ENCODE results near the gene BPIFA1. TPM values are rescaled to one million over a fixed set of nuclear protein-coding genes. Genes with fewer than 3 reads are reported as not detected.

The BPIFA1 gene
- polyA plus RNA-seq (ENCODE audit: insufficient read length in 4 of 4), result not detected

GRCh38 chr20:33235696-33236095 is at the start of gene BPIFA1:
Gene BPIFA1 (plus strand): TSS chr20:33235996. CDS start chr20:33237712, 1,716 bp downstream.
- DNase-seq (ENCODE audit: low read depth in 4 of 4, low spot score in 2 of 4), result no peak

DNA sequence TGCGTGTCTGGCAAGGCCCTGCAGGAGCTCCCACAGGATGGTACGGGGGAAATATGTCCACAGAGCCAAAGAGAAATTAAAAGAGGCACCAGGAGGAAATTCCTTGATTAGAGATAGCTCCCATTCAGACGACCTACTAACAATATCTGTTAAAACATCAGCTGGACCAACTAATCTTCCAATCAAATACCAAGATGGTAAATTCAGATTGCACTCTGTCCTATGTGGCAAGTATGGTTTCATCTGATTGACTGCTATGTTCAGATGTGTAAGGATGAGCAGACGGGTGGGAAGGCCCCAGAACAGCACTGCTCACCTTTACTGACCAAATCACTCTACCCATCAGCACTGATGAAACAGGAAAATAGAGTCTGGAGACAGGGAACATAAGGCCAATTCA is 48.3 kb upstream of the BPIFA1 start:
- no peak for DNase-seq (ENCODE audit: low read depth in 4 of 4, low spot score in 2 of 4)

GRCh38 chr20:33188421-33188820 is 47.4 kb upstream of the BPIFA1 start:
- no peak for DNase-seq (ENCODE audit: low read depth in 4 of 4, low spot score in 2 of 4)

DNA sequence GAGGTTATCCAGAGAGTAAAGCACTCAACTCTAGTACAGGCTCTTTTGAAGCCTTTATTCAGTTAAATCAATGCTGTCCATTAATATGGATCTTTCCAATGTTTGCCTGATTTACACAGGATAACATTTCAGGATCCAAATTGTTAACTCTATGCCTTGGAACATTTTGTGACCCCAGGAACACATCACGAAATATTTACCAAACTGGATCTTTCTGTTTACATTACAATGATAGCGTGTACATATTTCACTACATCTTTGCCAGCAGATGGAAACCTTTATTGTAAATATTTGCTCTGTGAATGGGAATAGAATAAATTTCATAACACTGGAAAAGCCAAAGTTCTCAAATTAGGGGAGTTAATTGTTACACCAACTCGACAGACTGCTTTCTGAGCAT is 44.3 kb upstream of the BPIFA1 start:
- DNase-seq (ENCODE audit: low read depth in 4 of 4, low spot score in 2 of 4), result no peak

GRCh38 chr20:33191955-33192354 is 43.8 kb upstream of the BPIFA1 start:
- DNase-seq (ENCODE audit: low read depth in 4 of 4, low spot score in 2 of 4), result no peak

DNA sequence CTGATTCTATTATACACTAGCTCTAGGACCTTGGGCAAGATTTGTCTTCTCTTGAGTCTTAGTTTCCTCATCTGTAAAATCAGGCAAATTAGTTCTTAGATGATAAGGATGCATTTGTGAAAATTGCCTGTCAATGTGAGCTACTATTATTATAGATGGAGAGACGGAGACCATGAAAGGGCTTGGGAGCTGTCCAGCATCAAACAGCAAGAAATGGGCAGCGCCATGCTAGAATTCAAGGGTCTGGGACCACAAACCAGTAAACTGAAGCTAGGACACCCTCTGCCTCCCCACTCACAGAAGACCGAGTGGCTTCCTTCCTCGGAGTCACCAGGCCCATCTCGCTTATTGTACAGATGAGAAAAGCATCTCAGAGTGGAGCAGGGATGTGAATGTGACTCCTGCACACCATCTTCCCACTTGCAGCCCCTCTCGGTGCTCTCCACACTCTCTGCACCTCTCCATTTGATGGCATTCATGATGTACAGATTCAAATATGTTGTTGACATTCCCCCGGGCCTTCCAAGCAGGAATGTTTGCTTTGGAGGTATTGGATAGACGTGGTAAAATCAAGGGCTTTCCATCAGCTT is 42.8 kb upstream of the BPIFA1 start:
- DNase-seq (ENCODE audit: low read depth in 4 of 4, low spot score in 2 of 4), result peak in 2 of 4 donors; percentile 2 to 12

DNA sequence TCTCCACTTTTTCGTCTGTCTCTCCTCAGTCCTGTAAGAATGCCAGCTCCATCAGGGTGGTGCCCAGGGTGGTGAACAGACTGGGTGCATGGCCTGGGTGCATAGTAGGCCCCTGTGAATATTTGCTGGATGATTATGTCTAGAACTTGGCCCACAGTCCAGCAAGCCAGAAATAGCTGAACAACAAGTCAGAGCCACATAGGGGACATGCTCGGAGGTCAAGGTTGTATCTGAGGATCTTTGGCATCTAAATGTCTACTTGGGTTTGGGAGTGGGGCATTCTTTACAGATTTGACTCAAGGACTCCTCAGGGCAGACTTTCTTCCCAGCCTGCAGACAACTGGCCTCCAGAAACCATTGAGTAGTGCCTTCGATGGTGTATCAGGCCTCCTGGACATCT is 36.8 kb upstream of the BPIFA1 start:
- no peak for DNase-seq (ENCODE audit: low read depth in 4 of 4, low spot score in 2 of 4)

DNA sequence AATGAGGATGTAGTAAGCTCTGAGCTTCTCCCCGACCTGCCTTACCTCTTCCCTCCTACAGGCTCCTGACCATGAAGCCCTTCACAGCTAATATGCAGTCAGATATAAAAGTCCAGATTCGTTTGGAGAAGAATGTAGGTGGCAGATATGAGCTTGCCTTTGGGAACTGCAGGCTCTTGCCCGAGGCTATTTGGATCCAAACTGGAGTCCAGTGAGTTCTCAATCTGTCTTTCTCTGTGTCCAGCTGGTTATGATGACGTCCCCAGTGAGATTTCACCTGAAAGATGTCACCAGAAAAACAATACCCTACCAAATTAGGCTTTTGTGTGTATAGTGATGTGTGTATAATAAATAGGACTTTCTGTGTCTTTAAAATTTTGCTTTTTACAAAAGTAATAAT is 33.3 kb upstream of the BPIFA1 start:
- no peak for DNase-seq (ENCODE audit: low read depth in 4 of 4, low spot score in 2 of 4)

- DNase-seq (ENCODE audit: low read depth in 4 of 4, low spot score in 2 of 4), result no peak
These were observed 32.4 kb upstream of the BPIFA1 start for GRCh38 chr20:33203444-33203843.

- peak; percentile 39 to 75 (median 61) for DNase-seq (ENCODE audit: low read depth in 4 of 4, low spot score in 2 of 4)
These were observed 26.0 kb upstream of the BPIFA1 start for GRCh38 chr20:33209789-33210188.

DNA sequence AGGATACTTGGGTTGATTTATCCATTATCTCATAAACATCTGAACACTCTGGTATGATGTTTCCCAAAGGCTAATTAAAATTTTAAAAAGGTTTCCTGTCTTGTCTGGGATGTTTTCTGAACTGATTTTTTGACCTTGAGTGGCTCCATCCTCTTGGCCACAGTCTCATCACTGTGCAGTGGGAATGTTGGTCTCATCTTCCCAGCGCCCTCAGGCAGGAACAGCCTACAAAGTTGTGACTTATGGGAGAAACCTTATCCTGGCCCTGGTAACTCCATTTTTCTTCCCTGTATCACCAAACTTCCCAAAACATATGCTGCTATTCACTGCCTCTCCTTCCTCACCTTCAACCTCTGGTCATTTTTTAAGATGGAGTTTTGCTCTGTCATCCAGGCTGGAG is 25.4 kb upstream of the BPIFA1 start:
- no peak for DNase-seq (ENCODE audit: low read depth in 4 of 4, low spot score in 2 of 4)

DNA sequence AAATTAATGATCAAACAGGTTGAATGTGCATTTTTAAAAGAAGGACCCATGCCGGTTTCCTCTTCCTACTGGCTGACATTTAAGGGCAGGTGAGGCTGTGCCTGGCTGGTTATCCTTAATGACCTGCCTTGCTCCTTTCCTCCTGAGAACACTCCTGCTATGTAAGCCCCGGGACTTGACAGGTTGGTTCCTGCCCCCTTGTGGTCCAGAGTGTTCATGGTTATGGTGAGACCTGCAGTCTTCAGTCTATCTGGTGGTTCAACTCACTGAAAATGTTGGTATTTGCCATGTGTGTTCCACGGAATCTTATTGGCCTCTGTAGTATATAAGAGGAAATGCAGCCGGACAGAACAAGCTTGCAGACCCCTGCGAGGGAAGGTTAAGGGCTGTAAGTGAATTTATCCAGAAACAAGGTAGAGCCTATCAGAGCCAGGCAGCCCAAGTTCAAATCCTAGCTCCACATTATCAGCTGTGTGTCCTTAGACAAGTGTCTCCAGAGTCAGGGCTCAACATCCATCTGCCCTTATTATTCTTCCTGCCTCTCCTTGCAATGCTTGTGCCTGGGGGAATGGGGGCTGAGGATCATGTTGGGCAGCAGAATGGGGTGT is 23.9 kb upstream of the BPIFA1 start:
- peak in 3 of 4 donors; percentile 5 to 39 (median 11) for DNase-seq (ENCODE audit: low read depth in 4 of 4, low spot score in 2 of 4)

- DNase-seq (ENCODE audit: low read depth in 4 of 4, low spot score in 2 of 4), result no peak
These were observed 18.7 kb upstream of the BPIFA1 start, which contains the start of gene BPIFA3 for GRCh38 chr20:33217052-33217451. Gene BPIFA3 (plus strand): TSS chr20:33217352. CDS start chr20:33217537, 185 bp downstream.

GRCh38 chr20:33224399-33224798 is 11.4 kb upstream of the BPIFA1 start:
- DNase-seq (ENCODE audit: low read depth in 4 of 4, low spot score in 2 of 4), result no peak

GRCh38 chr20:33229843-33230242 is 6.0 kb upstream of the BPIFA1 start:
- DNase-seq (ENCODE audit: low read depth in 4 of 4, low spot score in 2 of 4), result no peak

DNA sequence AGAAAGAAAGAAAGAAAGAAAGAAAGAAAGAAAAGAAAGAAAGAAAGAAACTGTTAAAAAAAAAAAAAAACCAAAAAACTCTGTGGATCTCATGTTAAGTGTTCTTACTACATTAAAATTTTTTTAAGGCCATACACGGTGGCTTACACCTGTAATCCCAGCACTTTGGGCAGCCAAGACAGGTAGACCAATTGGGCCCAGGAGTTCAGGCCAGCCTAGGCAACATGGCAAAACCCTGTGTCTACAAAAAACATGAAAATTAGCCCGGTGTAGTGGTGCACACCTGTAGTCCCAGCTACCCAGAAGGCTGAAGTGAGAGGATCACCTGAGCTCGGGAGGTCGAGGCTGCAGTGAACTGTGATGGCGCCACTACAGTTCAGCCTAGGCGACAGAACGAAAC is 4.6 kb upstream of the BPIFA1 start:
- DNase-seq (ENCODE audit: low read depth in 4 of 4, low spot score in 2 of 4), result no peak

DNA sequence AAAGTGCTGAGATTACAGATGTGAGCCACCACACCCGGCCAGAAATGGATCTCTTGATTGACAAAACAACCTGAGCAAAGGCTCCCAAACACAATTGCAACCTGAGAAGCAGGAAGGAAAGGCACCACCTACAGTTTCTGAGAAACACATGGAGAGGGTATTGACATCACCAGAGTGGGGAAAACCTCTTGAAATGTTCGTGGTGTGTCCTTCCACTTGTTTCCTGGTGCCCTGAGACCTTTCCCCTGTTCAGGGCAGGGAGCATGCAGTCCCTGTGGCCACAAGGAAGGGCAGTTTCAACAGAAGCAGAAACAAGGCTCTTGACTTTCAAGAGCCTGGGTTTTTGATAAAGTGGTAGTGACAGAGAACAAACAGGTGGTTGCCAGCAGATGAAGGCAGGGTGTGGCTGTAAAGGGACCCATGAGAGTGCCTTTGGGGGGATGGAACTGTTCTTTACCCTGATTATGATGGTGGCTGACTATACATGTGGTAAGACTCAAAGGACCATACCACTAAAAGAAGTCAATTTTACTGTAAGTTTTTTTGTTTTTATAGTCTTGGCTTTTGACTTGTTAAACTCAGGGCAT is 3.2 kb upstream of the BPIFA1 start:
- no peak for DNase-seq (ENCODE audit: low read depth in 4 of 4, low spot score in 2 of 4)

GRCh38 chr20:33233129-33233774 is 2.5 kb upstream of the BPIFA1 start:
- no peak for DNase-seq (ENCODE audit: low read depth in 4 of 4, low spot score in 2 of 4)

DNA sequence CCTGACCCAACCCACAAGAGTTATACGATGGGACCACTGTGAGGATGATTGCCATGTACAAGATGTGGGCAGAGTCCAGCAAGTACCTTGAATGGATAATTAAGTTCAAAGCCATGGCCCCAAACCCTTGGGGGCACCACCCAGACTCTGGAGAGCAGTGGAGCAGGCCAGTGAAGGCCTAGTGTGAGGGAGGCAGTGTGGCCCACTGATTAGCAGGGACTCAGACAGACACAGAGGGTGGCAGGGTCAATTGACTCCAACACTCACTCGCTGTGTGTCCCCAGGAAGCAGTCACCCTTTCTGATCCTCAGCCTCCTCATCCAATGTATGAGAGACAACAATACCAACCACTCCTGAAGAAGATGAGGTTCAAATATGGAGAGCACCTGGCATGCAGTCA is 1.7 kb upstream of the BPIFA1 start:
- no peak for DNase-seq (ENCODE audit: low read depth in 4 of 4, low spot score in 2 of 4)

- no peak for DNase-seq (ENCODE audit: low read depth in 4 of 4, low spot score in 2 of 4)
These were observed 555 bp downstream of the BPIFA1 start for GRCh38 chr20:33236351-33236750.

- no peak for DNase-seq (ENCODE audit: low read depth in 4 of 4, low spot score in 2 of 4)
These were observed 2.2 kb downstream of the BPIFA1 start for GRCh38 chr20:33237989-33238388.

GRCh38 chr20:33239418-33239817 is 3.6 kb downstream of the BPIFA1 start:
- DNase-seq (ENCODE audit: low read depth in 4 of 4, low spot score in 2 of 4), result no peak

Measured in left renal cortex interstitium (tissue), 4 donors.